ENCODE data around the gene UBXN11. TPM values are rescaled to one million over a fixed set of nuclear protein-coding genes. Genes with fewer than 3 reads are reported as not detected.

The UBXN11 gene
- total RNA-seq, 4 donors from 2014 or later, result 4.9 to 17.9 (median 12.0) TPM

- no peak for DNase-seq
- Histone ChIP-seq H3K36me3 (no peaks in the 10 kb centered on the region), H3K9me3 (no peaks in the 10 kb centered on the region), H3K27ac (no peak overlapping the region), H3K4me3 (no peak overlapping the region), H3K27me3 (no peaks in the 10 kb centered on the region), H3K4me1 (no peaks in the 10 kb centered on the region)
- intact Hi-C loops (cut with DNase I; ENCODE audit: low total_unique reads) (loop anchor here (5.0 kb wide), 1 partner anchor 1220 kb away; no protein-coding TSS in a partner anchor), in situ Hi-C loops (cut with MboI; ENCODE audit: low pct_ligation_motif_present in 1 of 4, low pct_unique_long_range_greater_than_20kb in 1 of 4, low sequenced_read_pairs in 3 of 4) (no loop called here)
- WGBS, 2 donors (ENCODE audit: low coverage in 1 of 2), result 70 to 80% methylated on average over 2 to 6 of the region's 6 CpGs
- TF ChIP-seq POLR2AphosphoS5 (IDR thresholded peaks at IDR 0.05), result no peak
- TF ChIP-seq EP300 (IDR thresholded peaks at IDR 0.05; ENCODE audit: low read depth), result no peak
- TF ChIP-seq POLR2A (IDR thresholded peaks at IDR 0.05), result no peak
- TF ChIP-seq CTCF (IDR thresholded peaks at IDR 0.05), result no peak
Measured at GRCh38 chr1:26297791-26298124, 8.7 kb downstream of the UBXN11 start.

- no peaks in the 10 kb centered on the region for H3K36me3 ChIP-seq
- intact Hi-C loops (cut with DNase I; ENCODE audit: low total_unique reads), result loop anchor here (5.0 kb wide), 1 partner anchor 1220 kb away; no protein-coding TSS in a partner anchor
- no peak for DNase-seq
- in situ Hi-C loops (cut with MboI; ENCODE audit: low pct_ligation_motif_present in 1 of 4, low pct_unique_long_range_greater_than_20kb in 1 of 4, low sequenced_read_pairs in 3 of 4), result no loop called here
- no peaks in the 10 kb centered on the region for H3K27me3 ChIP-seq
- no peaks in the 10 kb centered on the region for H3K4me1 ChIP-seq
- 98% methylated on average over 10 of the region's 12 CpGs; no CpG with 5 or more reads in 1 of the 2 donors for WGBS, 2 donors (ENCODE audit: low coverage in 1 of 2)
- H3K27ac ChIP-seq, result no peak overlapping the region
- no peak overlapping the region for H3K4me3 ChIP-seq
- H3K9me3 ChIP-seq, result no peaks in the 10 kb centered on the region
- TF ChIP-seq CTCF (IDR thresholded peaks at IDR 0.05) (no peak), POLR2A (IDR thresholded peaks at IDR 0.05) (no peak), EP300 (IDR thresholded peaks at IDR 0.05; ENCODE audit: low read depth) (no peak), POLR2AphosphoS5 (IDR thresholded peaks at IDR 0.05) (no peak)
Measured at GRCh38 chr1:26297057-26297790, 9.2 kb downstream of the UBXN11 start.

GRCh38 chr1:26296340-26297056 is 9.9 kb downstream of the UBXN11 start:
- WGBS, 2 donors (ENCODE audit: low coverage in 1 of 2), result 50 to 89% methylated on average over 2 to 16 of the region's 16 CpGs

More at GRCh38 chr1:26296340-26297056, 9.9 kb downstream of the UBXN11 start:
- Histone ChIP-seq H3K4me1 (peaks cover 0 to 3% (median 0%) of the 10 kb centered on the region in 4 donors), H3K9me3 (no peaks in the 10 kb centered on the region), H3K4me3 (no peak overlapping the region), H3K27ac (no peak overlapping the region), H3K27me3 (no peaks in the 10 kb centered on the region), H3K36me3 (no peaks in the 10 kb centered on the region)
- no peak for DNase-seq
- intact Hi-C loops (cut with DNase I; ENCODE audit: low total_unique reads) (loop anchor here (5.0 kb wide), 1 partner anchor 1221 kb away; no protein-coding TSS in a partner anchor), in situ Hi-C loops (cut with MboI; ENCODE audit: low pct_ligation_motif_present in 1 of 4, low pct_unique_long_range_greater_than_20kb in 1 of 4, low sequenced_read_pairs in 3 of 4) (no loop called here)
- no peak for TF ChIP-seq EP300 (IDR thresholded peaks at IDR 0.05; ENCODE audit: low read depth)
- no peak for TF ChIP-seq CTCF (IDR thresholded peaks at IDR 0.05)
- no peak for TF ChIP-seq POLR2AphosphoS5 (IDR thresholded peaks at IDR 0.05)
- TF ChIP-seq POLR2A (IDR thresholded peaks at IDR 0.05), result no peak
